Rectal smooth muscle tissue (tissue), 1 donor: ENCODE measurements around the gene BLOC1S2.
"Not testable (repeated sequence)": the region's sequence is repeated elsewhere in the genome, so short reads cannot be mapped to it uniquely, and the experiment has no call there.

Source experiments
- H3K27ac ChIP-seq: one replicate; pipeline ENCODE4 v1.7.0; 2013; ENCODE audit warnings: low read depth, low read length, inconsistent platforms
- H3K27me3 ChIP-seq: one replicate; pipeline ENCODE4 v1.7.0; 2013; ENCODE audit warnings: low read length; ENCODE audit not compliant: control insufficient read depth, insufficient read depth
- H3K36me3 ChIP-seq: one replicate; pipeline ENCODE4 v1.7.0; 2013; ENCODE audit warnings: low read length; ENCODE audit not compliant: control insufficient read depth, insufficient read depth
- H3K4me1 ChIP-seq: one replicate; pipeline ENCODE4 v1.7.0; 2013; ENCODE audit warnings: low read length; ENCODE audit not compliant: control insufficient read depth, insufficient read depth
- H3K4me3 ChIP-seq: one replicate; pipeline ENCODE4 v1.7.0; 2013; ENCODE audit warnings: low read length
- H3K9ac ChIP-seq: one replicate; pipeline ENCODE4 v1.7.0; 2013; ENCODE audit warnings: low read length

Gene BLOC1S2

GRCh38 chr10:100311298-100311697 lies 24.8 kb upstream of the BLOC1S2 start:
- H3K9ac ChIP-seq, result no peak overlapping the region
- no peaks in the 10 kb centered on the region for H3K4me1 ChIP-seq
- no peaks in the 10 kb centered on the region for H3K36me3 ChIP-seq
- no peak overlapping the region for H3K4me3 ChIP-seq
- H3K27me3 ChIP-seq, result no peaks in the 10 kb centered on the region
- no peak overlapping the region for H3K27ac ChIP-seq

GRCh38 chr10:100307684-100308083 lies 21.2 kb upstream of the BLOC1S2 start:
- H3K4me3 ChIP-seq, result no peak overlapping the region
- no peaks in the 10 kb centered on the region for H3K36me3 ChIP-seq
- peaks cover 4% of the 10 kb centered on the region for H3K27me3 ChIP-seq
- no peak overlapping the region for H3K27ac ChIP-seq
- H3K9ac ChIP-seq, result no peak overlapping the region
- no peaks in the 10 kb centered on the region for H3K4me1 ChIP-seq

GRCh38 chr10:100306861-100307260 lies 20.4 kb upstream of the BLOC1S2 start:
- Histone ChIP-seq H3K9ac (no peak overlapping the region), H3K27me3 (peaks cover 4% of the 10 kb centered on the region), H3K4me1 (no peaks in the 10 kb centered on the region), H3K36me3 (no peaks in the 10 kb centered on the region), H3K4me3 (no peak overlapping the region), H3K27ac (no peak overlapping the region)

- Histone ChIP-seq H3K4me1 (no peaks in the 10 kb centered on the region), H3K9ac (no peak overlapping the region), H3K36me3 (no peaks in the 10 kb centered on the region), H3K27me3 (peaks cover 4% of the 10 kb centered on the region), H3K4me3 (no peak overlapping the region), H3K27ac (no peak overlapping the region)
Observed at GRCh38 chr10:100304414-100304813, 17.9 kb upstream of the BLOC1S2 start.

GRCh38 chr10:100303724-100304319 lies 17.3 kb upstream of the BLOC1S2 start:
- H3K27me3 ChIP-seq, result peaks cover 4% of the 10 kb centered on the region

GRCh38 chr10:100301123-100301522 lies 14.6 kb upstream of the BLOC1S2 start:
- not testable (repeated sequence) for H3K4me1 ChIP-seq, H3K4me3 ChIP-seq, H3K27ac ChIP-seq, H3K9ac ChIP-seq, H3K27me3 ChIP-seq, H3K36me3 ChIP-seq

More at GRCh38 chr10:100303724-100304319, 17.3 kb upstream of the BLOC1S2 start:
- Histone ChIP-seq H3K9ac (no peak overlapping the region), H3K4me3 (no peak overlapping the region), H3K36me3 (no peaks in the 10 kb centered on the region), H3K27ac (no peak overlapping the region), H3K4me1 (no peaks in the 10 kb centered on the region)

GRCh38 chr10:100297242-100297641 lies 10.8 kb upstream of the BLOC1S2 start:
- H3K4me1 ChIP-seq, result no peaks in the 10 kb centered on the region
- H3K9ac ChIP-seq, result no peak overlapping the region
- no peaks in the 10 kb centered on the region for H3K36me3 ChIP-seq
- peaks cover 3% of the 10 kb centered on the region for H3K27me3 ChIP-seq
- H3K4me3 ChIP-seq, result no peak overlapping the region
- H3K27ac ChIP-seq, result no peak overlapping the region

GRCh38 chr10:100293066-100293465 lies 6.6 kb upstream of the BLOC1S2 start:
- Histone ChIP-seq H3K9ac (no peak overlapping the region), H3K36me3 (no peaks in the 10 kb centered on the region), H3K27me3 (peaks cover 3% of the 10 kb centered on the region), H3K4me3 (no peak overlapping the region), H3K27ac (no peak overlapping the region), H3K4me1 (no peaks in the 10 kb centered on the region)

- not testable (repeated sequence) for H3K4me1 ChIP-seq, H3K9ac ChIP-seq, H3K36me3 ChIP-seq, H3K27ac ChIP-seq, H3K4me3 ChIP-seq, H3K27me3 ChIP-seq
Observed at GRCh38 chr10:100292300-100292699, 5.8 kb upstream of the BLOC1S2 start.

GRCh38 chr10:100291356-100291755 lies 4.9 kb upstream of the BLOC1S2 start:
- H3K9ac ChIP-seq, result no peak overlapping the region
- peaks cover 6% of the 10 kb centered on the region for H3K4me1 ChIP-seq
- H3K27ac ChIP-seq, result no peak overlapping the region
- H3K4me3 ChIP-seq, result no peak overlapping the region
- peaks cover 3% of the 10 kb centered on the region for H3K27me3 ChIP-seq
- H3K36me3 ChIP-seq, result no peaks in the 10 kb centered on the region

- no peaks in the 10 kb centered on the region for H3K36me3 ChIP-seq
- peaks cover 1% of the 10 kb centered on the region for H3K27me3 ChIP-seq
- peaks cover 8% of the 10 kb centered on the region for H3K4me1 ChIP-seq
- H3K4me3 ChIP-seq, result no peak overlapping the region
- no peak overlapping the region for H3K27ac ChIP-seq
- H3K9ac ChIP-seq, result no peak overlapping the region
Observed at GRCh38 chr10:100289641-100290040, 3.2 kb upstream of the BLOC1S2 start.

- Histone ChIP-seq H3K9ac (no peak overlapping the region), H3K27ac (no peak overlapping the region), H3K4me3 (no peak overlapping the region), H3K27me3 (no peaks in the 10 kb centered on the region), H3K36me3 (no peaks in the 10 kb centered on the region), H3K4me1 (peaks cover 8% of the 10 kb centered on the region)
Observed at GRCh38 chr10:100288196-100288595, 1.7 kb upstream of the BLOC1S2 start.

- no peak overlapping the region for H3K4me3 ChIP-seq
- no peaks in the 10 kb centered on the region for H3K36me3 ChIP-seq
- no peak overlapping the region for H3K9ac ChIP-seq
- no peaks in the 10 kb centered on the region for H3K27me3 ChIP-seq
- no peak overlapping the region for H3K27ac ChIP-seq
- H3K4me1 ChIP-seq, result peaks cover 8% of the 10 kb centered on the region
Observed at GRCh38 chr10:100287756-100288155, 1.3 kb upstream of the BLOC1S2 start.
